ENCODE measurements around the gene HDAC4. TPM values are rescaled to one million over a fixed set of nuclear protein-coding genes. Genes with fewer than 3 reads are reported as not detected.

HDAC4 gene
- total and polyA plus RNA-seq, 10 of the 15 experiments (the other 5 are each of a cell fraction or from before 2014, with no cell fraction given) = 0.22 to 15.7 (median 4.8) TPM

- Histone ChIP-seq H2AFZ (ENCODE audit: control insufficient read depth, low read depth, low read length) (no peak overlapping the region), H3K27me3 (replicated peaks in 1 of 2; ENCODE audit: control insufficient read depth in 2 of 2, insufficient read depth in 2 of 2, low read length in 1 of 2) (no peaks in the 10 kb centered on the region), H3K27ac (ENCODE audit: control insufficient read depth, insufficient read depth) (no peak overlapping the region), H3K4me1 (ENCODE audit: control insufficient read depth, insufficient read depth, low read length) (no peaks in the 10 kb centered on the region), H3K4me3 (no peak overlapping the region), H3K9me3 (replicated peaks; ENCODE audit: control insufficient read depth, insufficient read depth, low read length) (peaks cover 2% of the 10 kb centered on the region; the same call in 2 of the 3 replicates), H3K36me3 (ENCODE audit: control insufficient read depth in 2 of 2, insufficient read depth in 2 of 2, low read length in 1 of 2) (peaks cover 0 to 2% of the 10 kb centered on the region in 2 experiments; a peak in 2 of 4 replicates), H4K20me1 (ENCODE audit: control insufficient read depth, insufficient read depth) (no peaks in the 10 kb centered on the region), H3K79me2 (ENCODE audit: control insufficient read depth, insufficient read depth, low read length) (no peaks in the 10 kb centered on the region), H3K9ac (ENCODE audit: control insufficient read depth, insufficient read depth, low read length) (no peak overlapping the region), H3K4me2 (ENCODE audit: control insufficient read depth, insufficient read depth) (no peak overlapping the region)
- 86% methylated on average over 17 of the region's 17 CpGs for WGBS (ENCODE audit: insufficient coverage, insufficient replicate concordance, low lambda C conversion rate, missing lambda C conversion rate)
- ChIA-PET RAD21 (ENCODE audit: unreplicated experiment) (no interaction called here), CTCF (no interaction called here), POLR2A (no interaction called here), SMC1A (ENCODE audit: uncharacterized antibody, unreplicated experiment) (no interaction called here)
- in situ Hi-C loops (cut with MboI) = no loop called here
- ATAC-seq (no peak), DNase-seq (ENCODE audit: low read depth, low spot score) (no peak), FAIRE-seq (no peak)
- TF ChIP-seq, protein P1, sequence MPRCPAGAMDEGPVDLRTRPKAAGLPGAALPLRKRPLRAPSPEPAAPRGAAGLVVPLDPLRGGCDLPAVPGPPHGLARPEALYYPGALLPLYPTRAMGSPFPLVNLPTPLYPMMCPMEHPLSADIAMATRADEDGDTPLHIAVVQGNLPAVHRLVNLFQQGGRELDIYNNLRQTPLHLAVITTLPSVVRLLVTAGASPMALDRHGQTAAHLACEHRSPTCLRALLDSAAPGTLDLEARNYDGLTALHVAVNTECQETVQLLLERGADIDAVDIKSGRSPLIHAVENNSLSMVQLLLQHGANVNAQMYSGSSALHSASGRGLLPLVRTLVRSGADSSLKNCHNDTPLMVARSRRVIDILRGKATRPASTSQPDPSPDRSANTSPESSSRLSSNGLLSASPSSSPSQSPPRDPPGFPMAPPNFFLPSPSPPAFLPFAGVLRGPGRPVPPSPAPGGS (IDR thresholded peaks at IDR 0.05; ENCODE audit: borderline replicate concordance, insufficient read depth, low read depth, low read length, poor library complexity, severe bottlenecking) = no peak
- TF ChIP-seq TCF7 (IDR thresholded peaks at IDR 0.05; ENCODE audit: borderline replicate concordance) (no peak), MXI1 (IDR thresholded peaks at IDR 0.05; ENCODE audit: low read depth, low read length) (no peak)
- TF ChIP-seq, protein P2, sequence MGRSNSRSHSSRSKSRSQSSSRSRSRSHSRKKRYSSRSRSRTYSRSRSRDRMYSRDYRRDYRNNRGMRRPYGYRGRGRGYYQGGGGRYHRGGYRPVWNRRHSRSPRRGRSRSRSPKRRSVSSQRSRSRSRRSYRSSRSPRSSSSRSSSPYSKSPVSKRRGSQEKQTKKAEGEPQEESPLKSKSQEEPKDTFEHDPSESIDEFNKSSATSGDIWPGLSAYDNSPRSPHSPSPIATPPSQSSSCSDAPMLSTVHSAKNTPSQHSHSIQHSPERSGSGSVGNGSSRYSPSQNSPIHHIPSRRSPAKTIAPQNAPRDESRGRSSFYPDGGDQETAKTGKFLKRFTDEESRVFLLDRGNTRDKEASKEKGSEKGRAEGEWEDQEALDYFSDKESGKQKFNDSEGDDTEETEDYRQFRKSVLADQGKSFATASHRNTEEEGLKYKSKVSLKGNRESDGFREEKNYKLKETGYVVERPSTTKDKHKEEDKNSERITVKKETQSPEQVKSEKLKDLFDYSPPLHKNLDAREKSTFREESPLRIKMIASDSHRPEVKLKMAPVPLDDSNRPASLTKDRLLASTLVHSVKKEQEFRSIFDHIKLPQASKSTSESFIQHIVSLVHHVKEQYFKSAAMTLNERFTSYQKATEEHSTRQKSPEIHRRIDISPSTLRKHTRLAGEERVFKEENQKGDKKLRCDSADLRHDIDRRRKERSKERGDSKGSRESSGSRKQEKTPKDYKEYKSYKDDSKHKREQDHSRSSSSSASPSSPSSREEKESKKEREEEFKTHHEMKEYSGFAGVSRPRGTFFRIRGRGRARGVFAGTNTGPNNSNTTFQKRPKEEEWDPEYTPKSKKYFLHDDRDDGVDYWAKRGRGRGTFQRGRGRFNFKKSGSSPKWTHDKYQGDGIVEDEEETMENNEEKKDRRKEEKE (IDR thresholded peaks at IDR 0.05) = no peak
- intact Hi-C loops (cut with micrococcal nuclease; ENCODE audit: unreplicated experiment) = no loop called here
- no TSS peak for BruUV-seq (replicated peaks)
Observed at GRCh38 chr2:239177908-239178307, 222.9 kb downstream of the HDAC4 start.

All from GM12878 (cell line).